SJCRH30 (cell line): ENCODE data around the gene SZT2. TPM values are rescaled to one million over a fixed set of nuclear protein-coding genes. Genes with fewer than 3 reads are reported as not detected.

Experiments used
- DNase-seq, 2 experiments: peaks; one replicate each; pipeline ENCODE4 v3.0.0-alpha.2; 2015 to 2020
- H3K27ac ChIP-seq: fragments of 250-450 bp; sonication (Bioruptor Pico); 2 replicates; pipeline ENCODE4 v1.5.1; 2020; ENCODE audit warnings: mild to moderate bottlenecking, moderate library complexity
- H3K27me3 ChIP-seq: fragments of 250-450 bp; sonication (Bioruptor Pico); 2 replicates; pipeline ENCODE4 v1.5.1; 2020; ENCODE audit warnings: mild to moderate bottlenecking, moderate library complexity
- H3K36me3 ChIP-seq: fragments of 250-450 bp; sonication (Bioruptor Pico); 2 replicates; pipeline ENCODE4 v1.5.1; 2020; ENCODE audit warnings: mild to moderate bottlenecking, moderate library complexity
- H3K4me1 ChIP-seq: fragments of 250-450 bp; sonication (Bioruptor Pico); 2 replicates; pipeline ENCODE4 v1.5.1; 2020; ENCODE audit warnings: mild to moderate bottlenecking, moderate library complexity
- H3K4me3 ChIP-seq: fragments of 250-450 bp; sonication (Bioruptor Pico); 2 replicates; pipeline ENCODE4 v1.5.1; 2020; ENCODE audit warnings: mild to moderate bottlenecking, moderate library complexity
- H3K9me3 ChIP-seq: fragments of 250-450 bp; sonication (Bioruptor Pico); replicated peaks from 2 replicates; pipeline ENCODE4 v1.5.1; 2020; ENCODE audit warnings: mild to moderate bottlenecking, moderate library complexity
- total RNA-seq: library from RNA; depleted of rRNA; stranded (reverse); fragments of >200 nt; shearing (Covaris generic); gene quantifications from 2 replicates; pipeline ENCODE4 v1.2.3, GENCODE V29; 2014

The SZT2 gene
- total RNA-seq, 1 experiment from 2014 or later = 19.5 TPM

DNA sequence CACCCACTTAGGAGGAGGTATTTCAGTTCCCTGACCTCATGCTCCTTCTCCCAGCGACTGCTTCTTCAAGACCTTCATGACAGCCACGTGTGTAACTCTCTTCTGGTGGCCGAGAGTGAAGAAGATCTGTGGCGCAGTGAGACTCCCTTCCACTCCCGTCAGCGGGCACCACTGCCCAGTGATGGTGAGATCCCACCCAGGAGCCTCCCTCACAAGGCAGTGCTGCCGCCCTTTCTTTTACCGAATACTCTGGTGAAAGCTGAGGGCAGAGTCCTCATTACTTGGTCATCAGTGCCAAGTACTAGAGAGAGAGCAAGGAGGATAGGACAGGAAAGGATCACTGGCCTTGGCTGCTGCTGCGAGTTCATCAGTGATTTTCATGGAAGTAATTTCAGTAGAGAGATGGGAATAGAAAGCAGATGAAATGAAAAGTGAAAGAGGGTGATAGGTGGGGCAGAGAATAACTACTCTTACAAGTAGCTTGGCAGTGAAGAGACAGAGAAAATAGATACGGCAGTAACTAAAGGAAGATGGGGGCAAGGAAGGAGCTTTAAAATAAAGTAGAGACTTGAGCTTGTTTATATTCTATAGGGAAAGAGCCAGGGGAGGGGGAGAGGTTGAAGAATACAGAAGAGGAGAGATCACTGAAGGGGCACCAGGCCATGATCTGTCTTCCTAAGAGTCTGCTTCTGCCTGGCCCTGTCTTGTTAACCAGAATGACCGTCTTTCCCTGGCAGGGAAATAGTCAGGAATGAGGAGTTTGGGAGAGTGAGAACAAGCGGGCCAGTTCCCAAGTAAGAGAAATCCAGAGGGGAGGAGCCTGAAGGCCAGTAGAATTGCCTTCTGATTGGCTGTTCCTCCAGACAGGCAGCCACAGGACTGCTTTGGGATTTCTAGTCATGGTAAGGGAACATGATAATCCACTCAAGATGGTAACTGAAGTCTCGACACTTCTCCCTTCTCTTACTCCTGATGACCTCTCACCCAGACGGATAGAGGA lies 45.7 kb downstream of the SZT2 start:
- Histone ChIP-seq H3K27me3 (no peaks in the 10 kb centered on the region), H3K27ac (no peak overlapping the region), H3K4me1 (no peaks in the 10 kb centered on the region), H3K4me3 (no peak overlapping the region), H3K36me3 (peaks cover 51% of the 10 kb centered on the region), H3K9me3 (no peaks in the 10 kb centered on the region)
- no peak for DNase-seq

DNA sequence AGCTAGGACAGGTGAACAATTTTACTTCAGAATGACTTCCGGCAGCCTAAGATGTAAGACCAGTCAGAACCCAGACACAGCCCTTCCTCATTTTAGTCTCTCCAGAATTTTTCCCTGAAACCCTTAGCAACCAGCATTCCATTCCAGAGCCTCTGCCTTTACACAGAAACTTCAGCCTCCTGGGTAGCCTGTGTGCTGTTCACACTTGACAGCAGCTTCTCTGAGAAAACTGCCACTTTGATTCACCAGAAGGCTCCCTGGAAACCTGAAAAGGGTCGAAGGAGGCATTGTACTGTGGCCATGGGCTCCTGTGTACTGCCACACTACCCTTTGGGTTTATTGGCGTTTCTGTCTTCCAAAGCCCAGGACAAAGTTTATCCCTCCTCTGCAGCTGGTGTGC lies 46.7 kb downstream of the SZT2 start:
- Histone ChIP-seq H3K4me1 (no peaks in the 10 kb centered on the region), H3K9me3 (no peaks in the 10 kb centered on the region), H3K4me3 (no peak overlapping the region), H3K27me3 (no peaks in the 10 kb centered on the region), H3K27ac (no peak overlapping the region), H3K36me3 (peaks cover 46% of the 10 kb centered on the region)
- no peak for DNase-seq

- H3K4me1 ChIP-seq = no peaks in the 10 kb centered on the region
- H3K36me3 ChIP-seq = peaks cover 40% of the 10 kb centered on the region
- H3K27me3 ChIP-seq = no peaks in the 10 kb centered on the region
- H3K9me3 ChIP-seq = no peaks in the 10 kb centered on the region
- H3K4me3 ChIP-seq = no peak overlapping the region
- no peak for DNase-seq
- no peak overlapping the region for H3K27ac ChIP-seq
Observed at GRCh38 chr1:43437031-43437973, 47.6 kb downstream of the SZT2 start.

DNA sequence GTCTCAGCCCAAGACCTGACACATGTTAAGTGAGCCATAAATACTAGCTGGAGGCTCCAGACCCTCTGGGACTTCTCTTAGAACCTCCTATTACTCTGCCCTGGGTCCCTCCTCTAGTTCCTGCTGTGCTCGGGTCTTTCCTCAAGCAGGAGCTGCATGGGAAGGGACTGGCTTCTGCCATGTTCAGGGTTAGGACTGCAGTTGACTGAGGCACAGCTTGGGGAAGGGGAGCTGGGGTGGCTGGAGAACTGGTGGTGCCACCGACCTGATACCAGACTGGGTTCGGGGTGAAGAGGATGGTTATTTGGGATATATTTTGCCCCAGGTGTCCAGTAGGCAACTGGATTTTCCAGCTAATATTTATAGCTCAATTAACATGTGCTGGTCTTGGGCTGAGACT lies 48.3 kb downstream of the SZT2 start:
- Histone ChIP-seq H3K36me3 (peaks cover 38% of the 10 kb centered on the region), H3K27ac (no peak overlapping the region), H3K4me3 (no peak overlapping the region), H3K4me1 (no peaks in the 10 kb centered on the region), H3K27me3 (no peaks in the 10 kb centered on the region), H3K9me3 (no peaks in the 10 kb centered on the region)
- no peak for DNase-seq

DNA sequence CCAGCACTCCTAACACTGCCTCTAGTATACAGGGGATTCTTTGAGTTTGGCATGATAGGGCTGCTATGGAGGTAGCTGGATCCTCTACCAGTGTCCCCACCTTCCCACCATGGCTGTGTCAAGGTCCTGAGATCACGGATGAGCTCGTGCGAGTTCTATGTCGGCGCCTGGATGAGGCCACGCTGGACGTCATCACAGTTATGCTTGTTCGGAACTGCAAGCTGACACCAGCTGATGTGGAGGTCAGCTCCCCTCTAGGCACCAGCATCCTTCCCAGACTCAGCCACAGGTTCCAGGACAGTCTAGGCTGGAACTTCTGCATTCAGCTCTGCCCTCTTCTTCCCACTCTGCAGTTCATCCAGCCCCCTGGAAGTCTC lies 48.9 kb downstream of the SZT2 start:
- no peak overlapping the region for H3K27ac ChIP-seq
- H3K27me3 ChIP-seq = no peaks in the 10 kb centered on the region
- H3K4me3 ChIP-seq = no peak overlapping the region
- H3K36me3 ChIP-seq = peaks cover 37% of the 10 kb centered on the region
- H3K9me3 ChIP-seq = no peaks in the 10 kb centered on the region
- no peak for DNase-seq
- H3K4me1 ChIP-seq = no peaks in the 10 kb centered on the region

GRCh38 chr1:43438953-43439581 lies 49.4 kb downstream of the SZT2 start:
- peaks cover 32% of the 10 kb centered on the region for H3K36me3 ChIP-seq
- DNase-seq = no peak
- no peaks in the 10 kb centered on the region for H3K9me3 ChIP-seq
- H3K4me1 ChIP-seq = no peaks in the 10 kb centered on the region
- H3K27me3 ChIP-seq = no peaks in the 10 kb centered on the region
- no peak overlapping the region for H3K4me3 ChIP-seq
- H3K27ac ChIP-seq = no peak overlapping the region

DNA sequence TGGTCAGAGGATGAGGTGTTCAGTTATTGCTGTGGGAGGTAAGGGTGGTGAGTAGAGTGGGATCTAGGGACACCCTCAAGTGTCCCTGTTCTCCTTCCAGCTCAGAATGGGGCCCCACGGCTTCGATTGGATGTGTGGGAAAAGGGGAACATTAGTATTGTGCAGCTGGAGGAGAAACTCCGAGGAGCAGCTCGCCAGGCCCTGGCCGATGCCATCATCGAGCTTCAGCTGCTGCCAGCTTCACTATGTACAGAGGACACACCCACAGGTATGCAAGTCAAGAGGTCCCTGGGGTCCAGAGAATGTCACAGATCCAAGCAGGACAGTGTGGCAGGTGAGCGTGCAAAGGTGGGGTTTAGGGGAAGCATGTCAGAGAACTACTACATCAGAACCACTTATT lies 50.1 kb downstream of the SZT2 start:
- DNase-seq = no peak
- peaks cover 26% of the 10 kb centered on the region for H3K36me3 ChIP-seq

DNA sequence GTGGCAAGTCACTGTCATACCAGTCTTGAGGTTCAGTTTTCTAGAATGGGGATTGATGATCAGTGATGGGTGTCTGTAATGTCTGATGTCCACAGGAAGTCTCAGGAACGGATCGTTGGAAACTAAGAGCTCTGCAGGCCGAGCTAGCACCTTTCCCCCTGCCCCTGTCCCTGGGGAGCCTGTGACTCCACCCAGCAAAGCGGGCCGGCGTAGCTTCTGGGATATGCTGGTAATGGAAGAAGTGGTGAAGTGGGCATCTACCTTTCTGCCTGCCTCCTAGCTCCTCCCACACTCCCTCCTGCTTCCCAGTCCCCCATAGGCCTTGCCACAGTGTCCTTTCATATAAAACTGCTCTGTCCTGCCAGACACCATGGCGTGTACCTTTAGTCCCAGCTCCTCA lies 50.7 kb downstream of the SZT2 start:
- Histone ChIP-seq H3K9me3 (no peaks in the 10 kb centered on the region), H3K36me3 (peaks cover 23% of the 10 kb centered on the region), H3K27me3 (no peaks in the 10 kb centered on the region), H3K4me3 (no peak overlapping the region), H3K27ac (no peak overlapping the region), H3K4me1 (no peaks in the 10 kb centered on the region)
- DNase-seq = no peak

More for the DNA sequence above, 50.1 kb downstream of the SZT2 start:
- Histone ChIP-seq H3K4me1 (no peaks in the 10 kb centered on the region), H3K27ac (no peak overlapping the region), H3K4me3 (no peak overlapping the region), H3K27me3 (no peaks in the 10 kb centered on the region), H3K9me3 (no peaks in the 10 kb centered on the region)

GRCh38 chr1:43441166-43441893 lies 51.6 kb downstream of the SZT2 start:
- peaks cover 23% of the 10 kb centered on the region for H3K36me3 ChIP-seq
- H3K27me3 ChIP-seq = no peaks in the 10 kb centered on the region
- no peaks in the 10 kb centered on the region for H3K9me3 ChIP-seq

DNA sequence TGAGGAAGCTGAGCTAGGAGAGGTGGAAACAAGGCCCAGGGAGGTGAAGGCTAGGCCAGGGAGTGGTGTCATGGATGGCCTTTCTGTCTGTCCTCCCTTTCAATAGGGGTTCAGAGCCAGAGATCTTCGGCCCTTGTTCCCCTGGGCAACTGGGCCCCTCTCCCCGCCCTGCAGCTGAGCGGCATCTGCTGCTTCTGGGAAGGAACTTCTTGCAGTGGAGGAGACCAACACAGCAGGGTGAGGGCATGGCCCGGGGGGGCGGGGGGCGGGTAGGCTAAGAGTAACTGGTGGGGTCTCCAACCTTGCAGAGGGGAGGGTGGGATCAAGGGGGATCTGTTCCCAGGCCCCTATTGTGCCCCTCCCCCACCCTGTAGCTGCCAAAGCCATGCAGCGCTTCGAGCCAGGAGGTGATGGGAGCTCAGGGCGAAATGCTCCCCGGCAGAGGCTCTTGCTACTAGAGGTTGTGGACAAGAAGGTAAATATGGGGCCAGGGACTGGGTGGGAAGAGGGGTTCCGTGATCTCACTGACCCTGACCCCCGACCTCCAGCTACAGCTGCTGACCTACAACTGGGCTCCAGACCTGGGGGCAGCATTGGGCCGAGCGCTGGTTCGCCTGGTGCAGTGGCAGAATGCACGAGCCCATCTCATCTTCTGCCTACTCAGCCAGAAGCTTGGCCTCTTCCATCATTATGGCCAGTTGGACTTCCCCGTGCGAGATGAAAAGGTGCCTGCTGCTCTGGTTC lies 52.4 kb downstream of the SZT2 start:
- Histone ChIP-seq H3K27ac (no peak overlapping the region), H3K4me3 (no peak overlapping the region), H3K36me3 (peaks cover 20% of the 10 kb centered on the region), H3K4me1 (no peaks in the 10 kb centered on the region), H3K9me3 (no peaks in the 10 kb centered on the region), H3K27me3 (no peaks in the 10 kb centered on the region)
- no peak for DNase-seq

More at GRCh38 chr1:43441166-43441893, 51.6 kb downstream of the SZT2 start:
- no peak for DNase-seq
- no peaks in the 10 kb centered on the region for H3K4me1 ChIP-seq
- no peak overlapping the region for H3K27ac ChIP-seq
- H3K4me3 ChIP-seq = no peak overlapping the region

DNA sequence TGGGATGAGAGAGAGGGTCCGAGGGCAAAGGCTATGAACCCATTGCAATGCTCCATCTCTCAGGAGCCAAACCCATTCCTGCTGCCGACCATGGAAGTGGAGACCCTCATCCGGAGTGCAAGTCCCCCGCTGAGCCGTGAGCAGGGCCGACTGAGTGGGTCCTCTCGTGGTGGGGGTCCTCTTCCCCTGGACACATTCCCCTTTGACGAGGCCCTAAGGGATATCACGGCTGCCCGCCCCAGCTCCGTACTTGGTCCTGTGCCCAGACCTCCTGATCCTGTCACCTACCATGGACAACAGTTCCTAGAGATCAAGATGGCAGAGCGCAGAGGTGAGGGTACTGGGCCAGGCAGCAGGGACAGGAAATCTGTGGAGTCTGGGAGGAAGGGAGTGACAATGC lies 53.1 kb downstream of the SZT2 start:
- Histone ChIP-seq H3K36me3 (peaks cover 26% of the 10 kb centered on the region), H3K4me1 (no peaks in the 10 kb centered on the region)

DNA sequence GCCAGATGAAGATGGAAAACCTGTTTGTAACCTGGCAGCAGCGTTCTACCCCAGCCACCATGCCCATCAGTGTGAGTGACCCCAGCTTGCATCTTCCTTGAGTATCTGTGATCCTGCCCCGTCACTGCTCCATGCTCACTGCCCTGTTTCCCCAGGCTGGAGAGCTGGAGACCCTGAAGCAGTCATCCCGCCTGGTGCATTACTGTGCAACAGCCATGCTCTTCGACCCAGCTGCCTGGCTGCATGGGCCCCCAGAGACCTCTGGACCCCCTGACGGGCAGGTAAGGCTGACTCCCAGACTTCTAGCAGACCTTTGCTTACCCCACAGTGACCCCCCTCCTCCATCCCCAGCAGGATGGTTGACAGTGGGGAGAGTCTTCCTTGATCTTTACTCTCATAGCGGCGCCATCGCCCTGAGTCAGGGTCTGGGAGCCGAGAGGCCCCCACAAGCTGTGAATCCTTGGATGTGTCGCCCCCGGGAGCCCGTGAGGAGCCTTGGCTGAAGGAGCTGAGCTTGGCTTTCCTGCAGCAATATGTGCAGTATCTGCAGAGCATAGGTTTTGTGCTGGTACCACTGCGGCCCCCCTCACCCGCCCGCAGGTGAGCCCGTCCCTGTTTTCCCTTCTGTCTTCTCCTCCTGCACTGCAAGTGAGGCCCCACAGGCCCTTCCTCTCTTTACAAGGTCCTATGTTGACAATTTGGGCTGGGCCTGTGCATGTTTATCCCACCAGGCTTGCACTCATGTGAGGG lies 53.7 kb downstream of the SZT2 start:
- Histone ChIP-seq H3K4me1 (no peaks in the 10 kb centered on the region), H3K27me3 (no peaks in the 10 kb centered on the region), H3K27ac (no peak overlapping the region), H3K36me3 (peaks cover 28% of the 10 kb centered on the region), H3K4me3 (no peak overlapping the region), H3K9me3 (no peaks in the 10 kb centered on the region)
- DNase-seq = no peak

More for the DNA sequence above, 53.1 kb downstream of the SZT2 start:
- Histone ChIP-seq H3K27ac (no peak overlapping the region), H3K4me3 (no peak overlapping the region), H3K9me3 (no peaks in the 10 kb centered on the region), H3K27me3 (no peaks in the 10 kb centered on the region)
- no peak for DNase-seq
